Stimulated activated CD8-positive, alpha-beta memory T cell treated with anti-CD3 and anti-CD28 coated beads, Interleukin-7, amount 100 ng/mL, for 1 hour (primary cell): ENCODE measurements around the gene RXRB.

Experiments
- DNase-seq, 2 donors: peaks; one replicate each; pipeline ENCODE4 v3.0.0-alpha.2; 2020; ENCODE audit warnings: low read depth in 2 of 2

The RXRB gene

GRCh38 chr6:33211666-33212422 is 11.4 kb upstream of the RXRB start:
- no peak for DNase-seq

GRCh38 chr6:33211136-33211535 is 10.7 kb upstream of the RXRB start:
- no peak for DNase-seq

- no peak for DNase-seq
Observed at GRCh38 chr6:33209856-33210255, 9.4 kb upstream of the RXRB start.

- DNase-seq, result peak; percentile 69 to 77
Observed at GRCh38 chr6:33208091-33208967, 7.9 kb upstream of the RXRB start, which contains the start of gene RING1. RING1 (plus strand) TSS chr6:33208500; CDS start chr6:33208823, 323 bp downstream.

- DNase-seq, result no peak
Observed at GRCh38 chr6:33207552-33208090, 7.2 kb upstream of the RXRB start.

GRCh38 chr6:33206864-33207551 is 6.5 kb upstream of the RXRB start:
- no peak for DNase-seq

GRCh38 chr6:33206027-33206863 is 5.8 kb upstream of the RXRB start:
- DNase-seq, result no peak

- no peak for DNase-seq
Observed at GRCh38 chr6:33205191-33206026, 4.9 kb upstream of the RXRB start.

GRCh38 chr6:33204415-33205190 is 4.1 kb upstream of the RXRB start, which contains the start of gene HSD17B8:
HSD17B8 (plus strand) TSS chr6:33204655; CDS start chr6:33204669, 14 bp downstream.
- DNase-seq, result peak; percentile 77 to 87

GRCh38 chr6:33204165-33204414 is 3.6 kb upstream of the RXRB start:
- DNase-seq, result no peak

- no peak for DNase-seq
Observed at GRCh38 chr6:33203443-33204164, 3.1 kb upstream of the RXRB start.

- no peak for DNase-seq
Observed at GRCh38 chr6:33202799-33203198, 2.3 kb upstream of the RXRB start.

- no peak for DNase-seq
Observed at GRCh38 chr6:33201935-33202334, 1.5 kb upstream of the RXRB start.

GRCh38 chr6:33201147-33201545 is 681 bp upstream of the RXRB start:
- no peak for DNase-seq

- peak in 1 of 2 donors; percentile 34 for DNase-seq
Observed at GRCh38 chr6:33199687-33200218, 712 bp downstream of the RXRB start.

- no peak for DNase-seq
Observed at GRCh38 chr6:33198853-33199436, 1.5 kb downstream of the RXRB start.

GRCh38 chr6:33198159-33198852 is 2.2 kb downstream of the RXRB start:
- no peak for DNase-seq
